Measurements from ENCODE around the gene FGGY.

FGGY gene

DNA sequence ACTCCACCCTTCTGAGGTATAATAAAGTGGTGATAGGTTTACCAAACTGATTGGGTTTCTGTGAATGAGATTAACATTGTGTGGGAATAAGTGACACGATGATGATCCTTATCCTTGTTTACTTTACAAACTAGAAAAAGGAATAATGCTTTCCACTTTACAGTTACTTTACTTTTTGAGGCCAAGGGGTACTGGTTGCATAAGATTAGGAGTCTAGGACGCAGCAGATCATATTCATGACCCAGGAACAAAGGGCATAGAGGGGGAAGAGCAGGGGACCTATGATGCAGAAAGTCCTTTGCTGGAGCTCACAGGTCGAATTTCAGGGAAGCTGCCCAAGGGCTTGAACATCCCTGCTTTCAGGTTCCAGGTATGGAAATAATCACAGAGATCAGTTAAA is 20.4 kb downstream of the FGGY start:
- in situ Hi-C loops (cut with HindIII; ENCODE audit: low sequenced_read_pairs), result no loop called here
- TF ChIP-seq, protein P1, sequence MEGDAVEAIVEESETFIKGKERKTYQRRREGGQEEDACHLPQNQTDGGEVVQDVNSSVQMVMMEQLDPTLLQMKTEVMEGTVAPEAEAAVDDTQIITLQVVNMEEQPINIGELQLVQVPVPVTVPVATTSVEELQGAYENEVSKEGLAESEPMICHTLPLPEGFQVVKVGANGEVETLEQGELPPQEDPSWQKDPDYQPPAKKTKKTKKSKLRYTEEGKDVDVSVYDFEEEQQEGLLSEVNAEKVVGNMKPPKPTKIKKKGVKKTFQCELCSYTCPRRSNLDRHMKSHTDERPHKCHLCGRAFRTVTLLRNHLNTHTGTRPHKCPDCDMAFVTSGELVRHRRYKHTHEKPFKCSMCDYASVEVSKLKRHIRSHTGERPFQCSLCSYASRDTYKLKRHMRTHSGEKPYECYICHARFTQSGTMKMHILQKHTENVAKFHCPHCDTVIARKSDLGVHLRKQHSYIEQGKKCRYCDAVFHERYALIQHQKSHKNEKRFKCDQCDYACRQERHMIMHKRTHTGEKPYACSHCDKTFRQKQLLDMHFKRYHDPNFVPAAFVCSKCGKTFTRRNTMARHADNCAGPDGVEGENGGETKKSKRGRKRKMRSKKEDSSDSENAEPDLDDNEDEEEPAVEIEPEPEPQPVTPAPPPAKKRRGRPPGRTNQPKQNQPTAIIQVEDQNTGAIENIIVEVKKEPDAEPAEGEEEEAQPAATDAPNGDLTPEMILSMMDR (IDR thresholded peaks at IDR 0.05; ENCODE audit: low read depth, low read length), result no peak
- no peak overlapping the region for H3K4me3 ChIP-seq (ENCODE audit: low read depth, low read length)
- no peak for DNase-seq (ENCODE audit: low read depth, low spot score)

DNA sequence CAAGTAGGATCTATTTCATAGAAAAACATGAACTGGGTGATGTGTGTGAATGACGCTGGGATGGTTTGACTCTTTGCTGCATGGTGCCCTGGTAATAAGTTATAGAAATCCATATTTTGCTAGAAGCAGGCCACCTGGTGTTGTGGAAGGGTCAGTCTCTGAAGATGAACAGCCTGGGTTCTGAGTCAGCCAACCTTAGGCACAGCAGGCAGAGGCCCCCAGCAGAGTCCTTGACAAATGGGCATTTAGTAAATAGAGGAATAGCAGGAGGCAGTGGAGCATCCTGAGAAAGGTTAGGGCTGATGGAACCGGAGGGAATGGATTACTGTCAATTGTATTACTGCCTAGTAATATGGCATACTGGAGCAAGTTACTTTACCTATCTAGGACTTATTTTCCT is 20.9 kb downstream of the FGGY start:
- H3K4me3 ChIP-seq (ENCODE audit: low read depth, low read length), result no peak overlapping the region
- DNase-seq (ENCODE audit: low read depth, low spot score), result peak; percentile 79
- TF ChIP-seq, protein P1 (IDR thresholded peaks at IDR 0.05; ENCODE audit: low read depth, low read length), result no peak
- in situ Hi-C loops (cut with HindIII; ENCODE audit: low sequenced_read_pairs), result no loop called here

DNA sequence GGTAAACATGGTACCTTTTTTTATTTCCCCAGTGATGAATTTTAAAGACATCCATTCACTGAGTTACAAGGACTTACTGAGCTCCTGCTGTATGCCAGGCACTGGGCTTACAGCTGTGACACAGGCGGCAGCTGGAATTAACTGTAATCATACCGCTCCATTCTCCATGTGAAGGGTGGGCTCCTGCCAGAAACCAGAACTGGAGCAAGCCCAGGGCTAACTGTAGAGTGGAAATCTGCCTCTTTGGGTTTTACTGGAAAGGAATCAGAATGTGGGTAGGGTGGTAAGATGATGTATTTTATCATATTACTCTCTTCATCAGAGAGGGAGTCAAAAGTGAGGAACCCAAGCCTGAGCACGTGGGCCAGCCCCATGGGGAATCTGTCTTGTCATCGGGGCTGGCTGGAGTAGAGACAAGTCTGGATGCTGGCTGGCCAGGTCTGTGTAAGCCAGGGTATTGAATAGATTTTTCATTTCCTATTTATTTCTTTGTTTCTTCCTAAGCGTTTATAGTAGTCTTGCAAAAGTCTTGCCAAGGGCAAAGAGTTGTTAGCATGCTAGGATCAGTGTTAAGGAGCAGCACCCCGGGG is 21.5 kb downstream of the FGGY start:
- no peak overlapping the region for H3K4me3 ChIP-seq (ENCODE audit: low read depth, low read length)
- in situ Hi-C loops (cut with HindIII; ENCODE audit: low sequenced_read_pairs), result no loop called here
- DNase-seq (ENCODE audit: low read depth, low spot score), result peak; percentile 25
- TF ChIP-seq, protein P1 (IDR thresholded peaks at IDR 0.05; ENCODE audit: low read depth, low read length), result no peak

DNA sequence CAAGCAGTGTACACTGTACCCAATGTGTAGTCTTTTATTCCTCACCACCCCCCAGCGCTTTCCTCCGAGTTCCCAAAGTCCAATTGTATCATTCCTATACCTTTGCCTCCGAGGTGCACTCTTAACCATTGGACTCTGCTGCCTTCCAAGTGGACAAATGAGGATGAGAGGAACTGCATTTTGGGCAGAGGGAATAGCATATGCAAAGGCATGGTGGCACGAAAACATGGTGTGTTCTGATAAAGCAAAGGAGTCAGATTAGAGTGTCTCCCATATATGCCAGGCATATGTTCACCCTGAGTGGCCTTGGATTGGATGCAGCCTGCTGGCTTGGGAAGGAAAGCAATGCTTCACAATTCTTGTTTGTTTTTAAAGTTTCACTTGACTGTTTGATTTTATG is 25.5 kb downstream of the FGGY start:
- in situ Hi-C loops (cut with HindIII; ENCODE audit: low sequenced_read_pairs), result no loop called here
- no peak for DNase-seq (ENCODE audit: low read depth, low spot score)
- TF ChIP-seq, protein P1 (IDR thresholded peaks at IDR 0.05; ENCODE audit: low read depth, low read length), result no peak
- no peak overlapping the region for H3K4me3 ChIP-seq (ENCODE audit: low read depth, low read length)

DNA sequence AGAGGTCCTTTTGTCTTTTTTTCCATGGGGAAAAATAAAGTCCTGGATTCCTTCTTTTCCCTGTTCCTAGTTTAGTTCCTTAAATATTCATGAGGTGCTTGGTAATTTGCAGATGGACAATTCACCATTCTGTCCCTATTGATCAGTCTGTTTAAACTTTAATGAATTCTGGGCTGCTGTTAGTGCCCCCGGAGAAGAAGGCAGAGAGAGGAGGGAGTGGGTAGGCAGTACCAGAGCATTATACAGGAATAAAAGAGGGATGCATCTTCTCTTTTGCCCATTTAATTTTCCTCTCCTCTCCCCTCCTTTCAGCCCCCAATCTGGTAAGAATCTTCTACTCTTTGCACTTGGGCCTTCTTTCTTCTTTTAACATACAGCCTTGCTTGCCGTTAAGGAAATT is 25.9 kb downstream of the FGGY start:
- no peak overlapping the region for H3K4me3 ChIP-seq (ENCODE audit: low read depth, low read length)
- DNase-seq (ENCODE audit: low read depth, low spot score), result no peak
- TF ChIP-seq, protein P1 (IDR thresholded peaks at IDR 0.05; ENCODE audit: low read depth, low read length), result no peak
- in situ Hi-C loops (cut with HindIII; ENCODE audit: low sequenced_read_pairs), result no loop called here

DNA sequence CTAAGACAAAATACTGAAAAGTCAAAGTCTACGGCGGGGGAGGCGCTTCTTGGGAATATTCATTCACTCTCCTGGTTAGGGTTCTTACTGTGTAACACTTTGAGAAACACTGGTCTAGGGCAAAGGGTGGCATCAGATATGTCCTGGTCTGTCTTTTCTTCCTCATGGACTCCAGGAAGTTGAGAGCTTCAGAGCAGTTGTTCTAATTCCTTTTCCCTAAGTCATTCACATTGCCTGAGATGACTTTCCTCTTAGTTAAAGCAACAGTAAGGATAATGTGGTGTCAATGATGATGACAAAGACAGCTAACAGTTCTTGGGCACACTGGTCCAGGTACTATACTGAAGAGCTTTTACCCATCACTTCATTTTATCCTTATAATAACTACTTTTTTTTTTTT is 27.0 kb downstream of the FGGY start:
- H3K4me3 ChIP-seq (ENCODE audit: low read depth, low read length), result no peak overlapping the region
- DNase-seq (ENCODE audit: low read depth, low spot score), result no peak
- in situ Hi-C loops (cut with HindIII; ENCODE audit: low sequenced_read_pairs), result no loop called here
- TF ChIP-seq, protein P1 (IDR thresholded peaks at IDR 0.05; ENCODE audit: low read depth, low read length), result no peak

DNA sequence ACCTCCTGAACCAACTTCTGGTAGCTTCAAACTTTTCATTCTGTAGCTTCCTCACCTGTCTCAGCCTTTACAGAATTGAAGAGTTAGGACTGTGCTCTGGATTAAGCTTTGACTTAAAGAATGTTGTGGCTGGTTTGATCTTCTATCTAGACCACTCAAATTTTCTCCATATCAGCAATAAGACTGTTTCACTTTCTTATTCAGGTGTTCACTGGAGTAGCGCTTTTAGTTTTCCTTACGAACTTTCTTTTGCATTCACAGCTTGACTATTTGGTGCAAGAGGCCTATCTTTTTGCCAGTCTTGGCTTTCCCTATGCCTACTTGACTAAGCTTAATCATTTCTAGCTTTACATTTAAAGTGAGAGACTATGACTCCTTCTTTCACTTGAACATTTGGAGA is 31.5 kb downstream of the FGGY start:
- DNase-seq (ENCODE audit: low read depth, low spot score), result no peak
- no peak overlapping the region for H3K4me3 ChIP-seq (ENCODE audit: low read depth, low read length)
- in situ Hi-C loops (cut with HindIII; ENCODE audit: low sequenced_read_pairs), result no loop called here
- TF ChIP-seq, protein P1 (IDR thresholded peaks at IDR 0.05; ENCODE audit: low read depth, low read length), result no peak
